Mammary microvascular endothelial cell (primary cell): Measurements from ENCODE around the gene MIPEP. TPM values are rescaled to one million over a fixed set of nuclear protein-coding genes. Genes with fewer than 3 reads are reported as not detected.

Experiments
- total RNA-seq: library from RNA; depleted of rRNA; stranded (reverse); fragments of >200 nt; gene quantifications from 2 replicates; pipeline ENCODE4 v1.2.3, GENCODE V29; 2015

The MIPEP gene
- 15.3 and 16.5 TPM in 2 replicates for total RNA-seq

GRCh38 chr13:23888658-23889614 is at the start of gene MIPEP:
MIPEP (minus strand) TSS chr13:23889400; CDS start chr13:23889320, 80 bp downstream.

GRCh38 chr13:23897452-23897919 is 8.3 kb upstream of the MIPEP start, which contains the start of gene C1QTNF9B:
C1QTNF9B (minus strand) TSS chr13:23897502.

Other genes starting within 250 kb of the MIPEP start
- gene C1QTNF9B, start 8.1 kb upstream of the MIPEP start, total RNA-seq, result not detected in 2 replicates